NCI-H128 (cell line): ENCODE results near the gene HNRNPL.
"Not testable (repeated sequence)": the region's sequence is repeated elsewhere in the genome, so short reads cannot be mapped to it uniquely, and the experiment has no call there.

Experiments
- DNase-seq: peaks from one replicate; lab custom pipeline; 2025; ENCODE audit not compliant: unreplicated experiment; lab: John Stamatoyannopoulos, UW

The HNRNPL gene

GRCh38 chr19:38803543-38803942 lies 46.2 kb downstream of the HNRNPL start:
- DNase-seq, result no peak

GRCh38 chr19:38801359-38802095 lies 48.3 kb downstream of the HNRNPL start:
- no peak for DNase-seq

- DNase-seq, result no peak
These were observed 49.0 kb downstream of the HNRNPL start for GRCh38 chr19:38800577-38801347.

DNA sequence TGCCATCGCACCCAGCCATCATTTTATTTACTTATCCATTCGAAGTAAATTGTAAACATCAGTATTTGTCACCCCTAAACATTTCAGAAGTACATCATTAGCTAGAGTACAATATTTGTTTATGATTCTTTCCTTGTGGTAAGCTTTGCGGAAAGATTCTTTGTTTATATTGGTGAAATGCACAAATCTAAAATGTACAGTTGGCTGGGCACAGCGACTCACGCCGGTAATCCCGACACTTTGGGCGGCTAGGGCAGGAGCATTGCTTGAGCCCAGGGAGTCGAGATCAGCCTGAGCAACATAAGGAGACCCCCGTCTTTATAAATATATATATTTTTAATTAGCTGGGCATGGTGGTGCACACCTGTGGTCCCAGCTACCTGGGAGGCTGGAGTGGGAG lies 50.7 kb downstream of the HNRNPL start:
- no peak for DNase-seq

GRCh38 chr19:38797781-38798180 lies 52.0 kb downstream of the HNRNPL start:
- DNase-seq, result not testable (repeated sequence)

- no peak for DNase-seq
These were observed 53.6 kb downstream of the HNRNPL start for GRCh38 chr19:38796154-38796553.

- no peak for DNase-seq
These were observed 54.2 kb downstream of the HNRNPL start for GRCh38 chr19:38795549-38795948.

GRCh38 chr19:38793671-38794070 lies 56.1 kb downstream of the HNRNPL start:
- no peak for DNase-seq

GRCh38 chr19:38793177-38793576 lies 56.6 kb downstream of the HNRNPL start:
- DNase-seq, result no peak

DNA sequence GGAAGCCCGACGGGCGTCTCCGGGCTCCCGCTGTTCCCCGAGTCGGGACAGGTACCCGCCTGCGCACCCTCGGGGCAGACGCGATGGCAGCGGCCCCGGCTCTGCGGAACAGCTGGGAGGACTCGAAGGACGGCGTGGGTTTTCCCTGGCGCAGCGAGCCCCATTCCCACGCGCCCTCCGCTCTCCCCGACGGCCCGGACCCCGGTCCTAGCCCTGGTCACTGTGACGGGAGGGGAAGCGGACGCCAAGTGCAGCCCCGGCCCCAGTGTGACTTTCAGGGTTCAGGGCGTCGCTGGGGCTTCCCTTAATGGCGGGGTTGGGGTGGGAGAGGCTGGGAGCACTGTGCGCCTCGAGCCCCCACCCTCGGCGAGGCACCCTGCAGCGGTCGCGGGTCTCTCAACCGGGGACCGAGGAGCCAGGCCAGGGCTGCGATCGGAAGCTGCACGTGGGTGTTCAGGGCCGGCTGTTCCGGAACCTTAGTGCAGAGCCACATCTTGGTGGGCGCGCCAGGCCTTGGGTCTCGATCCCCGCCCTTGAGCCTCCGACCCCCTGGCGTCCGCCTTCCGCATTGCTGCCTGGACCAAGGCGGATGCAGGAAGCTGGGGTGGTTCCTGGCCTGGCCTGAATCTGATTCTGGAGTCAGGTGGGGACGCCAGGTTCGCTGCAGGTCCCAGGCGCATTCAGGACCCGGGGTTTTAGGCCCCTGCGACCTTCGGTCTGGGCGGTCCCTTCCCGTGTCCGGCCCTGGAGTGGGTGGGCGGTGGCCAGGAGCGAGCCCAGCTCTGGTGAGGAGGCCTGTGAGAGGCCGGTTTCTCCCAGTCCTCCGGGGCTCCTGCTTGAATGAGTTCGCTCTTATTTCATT lies 57.3 kb downstream of the HNRNPL start:
- no peak for DNase-seq

DNA sequence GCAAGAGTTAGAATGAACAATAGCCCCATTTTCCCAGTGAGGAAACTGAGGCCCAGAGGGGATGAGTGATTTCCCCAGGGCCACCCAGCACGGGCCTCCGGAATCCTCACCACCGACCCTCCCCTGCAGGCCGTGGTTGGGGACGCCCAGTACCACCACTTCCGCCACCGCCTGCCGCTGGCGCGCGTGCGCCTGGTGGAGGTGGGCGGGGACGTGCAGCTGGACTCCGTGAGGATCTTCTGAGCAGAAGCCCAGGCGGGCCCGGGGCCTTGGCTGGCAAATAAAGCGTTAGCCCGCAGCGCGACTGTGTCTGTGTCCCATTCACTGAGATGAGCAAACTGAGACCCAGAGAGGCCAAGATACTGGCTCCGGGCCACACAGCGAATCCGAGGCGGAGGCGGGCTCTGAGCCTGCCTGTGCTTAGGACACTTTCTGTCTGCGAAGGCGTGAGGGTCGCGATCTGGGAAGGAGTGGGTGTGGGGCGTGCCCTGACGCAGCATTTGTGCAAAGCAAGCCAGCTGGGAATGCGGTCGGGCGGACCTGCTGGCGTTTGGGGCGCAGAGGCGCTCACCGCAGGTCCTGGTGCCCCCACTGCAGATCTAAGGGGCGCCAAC lies 58.2 kb downstream of the HNRNPL start:
- DNase-seq, result not testable (repeated sequence)

GRCh38 chr19:38790507-38791403 lies 59.0 kb downstream of the HNRNPL start:
- not testable (repeated sequence) for DNase-seq

GRCh38 chr19:38788478-38789243 lies 61.1 kb downstream of the HNRNPL start, which contains the start of gene LGALS7B:
TSS of gene LGALS7B (plus strand) at chr19:38789200. CDS start at chr19:38789227, 27 bp downstream.
- DNase-seq, result no peak

DNA sequence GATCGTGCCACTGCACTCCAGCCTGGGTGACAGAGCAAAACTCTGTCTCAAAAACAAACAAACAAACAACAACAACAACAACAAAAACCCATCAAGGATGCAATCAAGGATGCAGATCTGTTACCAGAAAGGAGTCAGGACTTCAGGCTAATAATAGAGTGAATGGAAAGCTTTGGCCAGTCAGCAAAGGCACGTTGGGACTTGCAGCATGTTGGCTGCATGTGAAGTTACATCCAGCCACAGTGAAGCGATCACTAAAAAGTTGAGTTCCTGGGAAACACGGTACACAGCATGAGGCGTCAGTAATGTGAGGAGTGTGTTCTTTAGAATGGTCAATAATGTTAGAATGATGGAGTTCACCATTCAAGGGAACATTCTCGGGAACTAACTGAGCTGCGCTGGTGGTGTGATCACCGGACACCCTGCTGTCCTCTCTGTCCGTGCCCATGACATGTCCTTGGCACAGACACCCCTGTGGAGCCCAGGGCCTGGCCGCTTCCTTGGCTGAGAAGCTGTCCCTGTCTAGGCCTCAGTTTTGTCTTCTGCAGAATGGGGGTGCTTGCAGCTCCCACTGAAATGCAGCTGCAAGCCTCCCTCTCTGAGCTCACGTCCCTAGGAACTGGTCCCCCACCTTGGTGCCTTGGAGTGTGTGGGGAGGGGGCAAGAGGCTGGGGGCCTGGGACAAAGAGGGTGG lies 63.1 kb downstream of the HNRNPL start:
- DNase-seq, result no peak
